ENCODE measurements around the gene ATP10A. TPM values are rescaled to one million over a fixed set of nuclear protein-coding genes. Genes with fewer than 3 reads are reported as not detected.

The ATP10A gene
- total RNA-seq, 1 experiment from 2014 or later = not detected

DNA sequence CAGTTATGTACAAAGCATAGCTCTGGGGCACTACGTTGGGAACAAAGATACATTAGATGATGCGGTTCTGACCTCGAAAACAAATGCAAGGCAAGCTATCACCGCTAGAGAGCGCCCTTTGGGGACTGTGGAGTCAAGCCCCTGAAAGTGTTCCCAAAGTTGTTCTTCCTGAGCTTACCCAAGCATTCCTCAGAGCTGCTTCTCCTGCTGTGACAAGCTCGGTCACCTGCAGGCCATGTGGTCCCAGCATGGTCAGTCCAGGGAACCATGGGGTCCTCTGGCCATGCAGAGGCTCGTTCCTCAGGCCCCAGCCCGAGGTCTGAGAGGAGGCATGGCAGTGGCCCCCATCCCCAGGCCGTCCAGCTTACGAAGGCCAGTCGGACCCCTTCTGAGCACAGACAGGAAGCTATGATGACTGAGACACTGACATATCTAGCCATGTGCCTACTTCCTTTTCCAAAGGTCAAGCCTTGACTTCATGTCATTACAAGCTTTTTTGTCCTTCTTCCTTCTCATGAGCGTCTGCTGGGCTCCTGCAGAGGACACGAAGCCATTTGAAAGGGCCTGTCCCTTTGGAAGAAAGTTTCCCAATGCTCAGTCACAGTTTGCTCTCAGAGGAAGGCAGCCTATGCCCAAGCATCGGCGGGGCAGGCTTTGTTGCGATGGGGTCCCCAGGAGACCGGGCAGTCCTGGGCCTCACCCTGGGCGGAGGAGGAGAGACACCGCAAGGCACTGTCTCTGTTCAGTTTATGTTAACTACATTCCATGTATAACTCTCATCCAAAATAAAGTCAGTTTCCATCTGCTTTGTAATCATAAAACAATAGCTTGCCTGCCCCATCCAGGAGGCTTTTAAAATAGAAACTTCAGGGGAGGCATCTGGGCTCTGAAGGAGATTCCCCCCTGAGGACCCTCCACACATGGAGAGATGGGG, 79.3 kb downstream of the ATP10A start:
- Mint-ChIP-seq H3K27me3 (ENCODE audit: insufficient read depth, unreplicated experiment) (no peaks in the 10 kb centered on the region), H3K9me3 (ENCODE audit: unreplicated experiment) (peaks cover 15% of the 10 kb centered on the region), H3K4me3 (ENCODE audit: unreplicated experiment) (no peak overlapping the region), H3K36me3 (ENCODE audit: insufficient read depth, unreplicated experiment) (peaks cover 6% of the 10 kb centered on the region), H3K4me1 (ENCODE audit: insufficient read depth, unreplicated experiment) (no peaks in the 10 kb centered on the region), H3K27ac (ENCODE audit: low read depth, unreplicated experiment) (no peak overlapping the region)
- no peak for DNase-seq (ENCODE audit: unreplicated experiment)
- TF ChIP-seq CTCF (IDR thresholded peaks at IDR 0.05; ENCODE audit: unreplicated experiment) = no peak
- BruUV-seq (replicated peaks) = no TSS peak
- intact Hi-C loops (cut with micrococcal nuclease) = no loop called here
- ChIA-PET CTCF (interaction anchor here (0.7 kb wide), 1 partner anchor 469 kb away, joined by 5 read pairs; no protein-coding TSS in a partner anchor), POLR2A (no interaction called here)

GRCh38 chr15:25783134-25783533, 80.0 kb downstream of the ATP10A start:
- DNase-seq (ENCODE audit: unreplicated experiment) = no peak
- CTCF ChIA-PET = no interaction called here
- no peaks in the 10 kb centered on the region for H3K4me1 Mint-ChIP-seq (ENCODE audit: insufficient read depth, unreplicated experiment)
- BruUV-seq (replicated peaks) = no TSS peak
- H3K27ac Mint-ChIP-seq (ENCODE audit: low read depth, unreplicated experiment) = no peak overlapping the region
- no peak for TF ChIP-seq CTCF (IDR thresholded peaks at IDR 0.05; ENCODE audit: unreplicated experiment)
- H3K9me3 Mint-ChIP-seq (ENCODE audit: unreplicated experiment) = peaks cover 15% of the 10 kb centered on the region
- H3K27me3 Mint-ChIP-seq (ENCODE audit: insufficient read depth, unreplicated experiment) = no peaks in the 10 kb centered on the region
- no peak overlapping the region for H3K4me3 Mint-ChIP-seq (ENCODE audit: unreplicated experiment)
- peaks cover 6% of the 10 kb centered on the region for H3K36me3 Mint-ChIP-seq (ENCODE audit: insufficient read depth, unreplicated experiment)
- POLR2A ChIA-PET = no interaction called here
- intact Hi-C loops (cut with micrococcal nuclease) = no loop called here

- intact Hi-C loops (cut with micrococcal nuclease) = no loop called here
- no peak overlapping the region for H3K27ac Mint-ChIP-seq (ENCODE audit: low read depth, unreplicated experiment)
- peaks cover 26% of the 10 kb centered on the region for H3K9me3 Mint-ChIP-seq (ENCODE audit: unreplicated experiment)
- BruUV-seq (replicated peaks) = no TSS peak
- H3K4me3 Mint-ChIP-seq (ENCODE audit: unreplicated experiment) = no peak overlapping the region
- H3K4me1 Mint-ChIP-seq (ENCODE audit: insufficient read depth, unreplicated experiment) = no peaks in the 10 kb centered on the region
- no peaks in the 10 kb centered on the region for H3K27me3 Mint-ChIP-seq (ENCODE audit: insufficient read depth, unreplicated experiment)
- peaks cover 6% of the 10 kb centered on the region for H3K36me3 Mint-ChIP-seq (ENCODE audit: insufficient read depth, unreplicated experiment)
- ChIA-PET CTCF (no interaction called here), POLR2A (no interaction called here)
- no peak for TF ChIP-seq CTCF (IDR thresholded peaks at IDR 0.05; ENCODE audit: unreplicated experiment)
- DNase-seq (ENCODE audit: unreplicated experiment) = no peak
Observed at GRCh38 chr15:25780479-25781255, 82.5 kb downstream of the ATP10A start.

GRCh38 chr15:25778161-25778560, 85.0 kb downstream of the ATP10A start:
- Mint-ChIP-seq H3K9me3 (ENCODE audit: unreplicated experiment) (peaks cover 32% of the 10 kb centered on the region), H3K36me3 (ENCODE audit: insufficient read depth, unreplicated experiment) (peaks cover 6% of the 10 kb centered on the region), H3K27ac (ENCODE audit: low read depth, unreplicated experiment) (no peak overlapping the region), H3K4me1 (ENCODE audit: insufficient read depth, unreplicated experiment) (no peaks in the 10 kb centered on the region), H3K27me3 (ENCODE audit: insufficient read depth, unreplicated experiment) (no peaks in the 10 kb centered on the region), H3K4me3 (ENCODE audit: unreplicated experiment) (no peak overlapping the region)
- intact Hi-C loops (cut with micrococcal nuclease) = no loop called here
- ChIA-PET POLR2A (no interaction called here), CTCF (interaction anchor here (0.7 kb wide), 1 partner anchor 276 kb away, joined by 3 read pairs; no protein-coding TSS in a partner anchor)
- DNase-seq (ENCODE audit: unreplicated experiment) = no peak
- BruUV-seq (replicated peaks) = no TSS peak
- TF ChIP-seq CTCF (IDR thresholded peaks at IDR 0.05; ENCODE audit: unreplicated experiment) = no peak
